ENCODE data around the gene NARF.

DNA sequence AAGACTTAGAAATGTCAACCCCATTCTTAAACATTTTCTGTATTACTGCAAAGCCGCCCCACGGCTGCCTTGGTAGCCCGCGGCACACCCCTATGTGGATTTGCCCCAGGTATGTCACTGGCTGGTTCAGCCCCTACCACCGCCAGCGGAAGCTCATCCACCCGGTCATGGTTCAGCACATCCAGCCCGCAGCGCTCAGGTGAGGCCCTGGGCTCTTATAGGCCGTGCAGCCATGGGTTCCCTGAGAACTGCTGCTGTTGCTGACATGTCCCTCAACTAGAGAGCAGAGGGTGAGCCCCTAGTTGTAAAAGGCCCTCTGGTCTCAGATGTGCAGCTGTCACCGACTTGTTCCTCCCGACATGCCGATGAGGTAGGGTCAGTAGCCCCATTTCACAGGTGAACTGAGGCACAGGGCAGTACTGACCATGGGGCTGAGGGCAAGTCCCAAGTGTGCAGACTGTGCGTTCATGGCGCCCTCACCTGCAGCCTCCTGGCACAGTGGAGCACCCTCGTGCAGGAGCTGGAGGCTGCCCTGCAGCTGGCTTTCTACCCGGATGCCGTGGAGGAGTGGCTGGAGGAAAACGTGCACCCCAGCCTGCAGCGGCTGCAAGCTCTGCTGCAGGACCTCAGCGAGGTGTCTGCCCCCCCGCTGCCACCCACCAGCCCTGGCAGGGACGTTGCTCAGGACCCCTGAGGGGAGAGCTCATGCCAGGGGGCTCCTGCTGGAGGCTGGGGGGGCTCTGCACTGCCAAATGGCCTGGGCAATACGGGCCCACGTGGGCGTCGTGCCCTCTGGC, 16.7 kb upstream of the NARF start:
- TF ChIP-seq, protein P1, sequence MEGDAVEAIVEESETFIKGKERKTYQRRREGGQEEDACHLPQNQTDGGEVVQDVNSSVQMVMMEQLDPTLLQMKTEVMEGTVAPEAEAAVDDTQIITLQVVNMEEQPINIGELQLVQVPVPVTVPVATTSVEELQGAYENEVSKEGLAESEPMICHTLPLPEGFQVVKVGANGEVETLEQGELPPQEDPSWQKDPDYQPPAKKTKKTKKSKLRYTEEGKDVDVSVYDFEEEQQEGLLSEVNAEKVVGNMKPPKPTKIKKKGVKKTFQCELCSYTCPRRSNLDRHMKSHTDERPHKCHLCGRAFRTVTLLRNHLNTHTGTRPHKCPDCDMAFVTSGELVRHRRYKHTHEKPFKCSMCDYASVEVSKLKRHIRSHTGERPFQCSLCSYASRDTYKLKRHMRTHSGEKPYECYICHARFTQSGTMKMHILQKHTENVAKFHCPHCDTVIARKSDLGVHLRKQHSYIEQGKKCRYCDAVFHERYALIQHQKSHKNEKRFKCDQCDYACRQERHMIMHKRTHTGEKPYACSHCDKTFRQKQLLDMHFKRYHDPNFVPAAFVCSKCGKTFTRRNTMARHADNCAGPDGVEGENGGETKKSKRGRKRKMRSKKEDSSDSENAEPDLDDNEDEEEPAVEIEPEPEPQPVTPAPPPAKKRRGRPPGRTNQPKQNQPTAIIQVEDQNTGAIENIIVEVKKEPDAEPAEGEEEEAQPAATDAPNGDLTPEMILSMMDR (IDR thresholded peaks at IDR 0.05): no peak
- TF ChIP-seq EZH2 (IDR thresholded peaks at IDR 0.05; ENCODE audit: borderline replicate concordance, insufficient read depth, low read depth, low read length, poor library complexity, severe bottlenecking): no peak
